A549 treated with CORT108297 at 1 μM for 4 hours (cell line): ENCODE data around the gene DPH5. TPM values are rescaled to one million over a fixed set of nuclear protein-coding genes. Genes with fewer than 3 reads are reported as not detected.

Source experiments
- total RNA-seq: library from RNA; stranded (reverse); fragments of 200-300 nt; extraction: Qiagen RNA extraction; gene quantifications from 5 replicates; pipeline ENCODE4 v1.2.3, GENCODE V29; 2022

DPH5 gene, protein sequence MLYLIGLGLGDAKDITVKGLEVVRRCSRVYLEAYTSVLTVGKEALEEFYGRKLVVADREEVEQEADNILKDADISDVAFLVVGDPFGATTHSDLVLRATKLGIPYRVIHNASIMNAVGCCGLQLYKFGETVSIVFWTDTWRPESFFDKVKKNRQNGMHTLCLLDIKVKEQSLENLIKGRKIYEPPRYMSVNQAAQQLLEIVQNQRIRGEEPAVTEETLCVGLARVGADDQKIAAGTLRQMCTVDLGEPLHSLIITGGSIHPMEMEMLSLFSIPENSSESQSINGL
- total RNA-seq, result 29.7 to 34.4 TPM (median 31.4 TPM) in 5 replicates

DNA sequence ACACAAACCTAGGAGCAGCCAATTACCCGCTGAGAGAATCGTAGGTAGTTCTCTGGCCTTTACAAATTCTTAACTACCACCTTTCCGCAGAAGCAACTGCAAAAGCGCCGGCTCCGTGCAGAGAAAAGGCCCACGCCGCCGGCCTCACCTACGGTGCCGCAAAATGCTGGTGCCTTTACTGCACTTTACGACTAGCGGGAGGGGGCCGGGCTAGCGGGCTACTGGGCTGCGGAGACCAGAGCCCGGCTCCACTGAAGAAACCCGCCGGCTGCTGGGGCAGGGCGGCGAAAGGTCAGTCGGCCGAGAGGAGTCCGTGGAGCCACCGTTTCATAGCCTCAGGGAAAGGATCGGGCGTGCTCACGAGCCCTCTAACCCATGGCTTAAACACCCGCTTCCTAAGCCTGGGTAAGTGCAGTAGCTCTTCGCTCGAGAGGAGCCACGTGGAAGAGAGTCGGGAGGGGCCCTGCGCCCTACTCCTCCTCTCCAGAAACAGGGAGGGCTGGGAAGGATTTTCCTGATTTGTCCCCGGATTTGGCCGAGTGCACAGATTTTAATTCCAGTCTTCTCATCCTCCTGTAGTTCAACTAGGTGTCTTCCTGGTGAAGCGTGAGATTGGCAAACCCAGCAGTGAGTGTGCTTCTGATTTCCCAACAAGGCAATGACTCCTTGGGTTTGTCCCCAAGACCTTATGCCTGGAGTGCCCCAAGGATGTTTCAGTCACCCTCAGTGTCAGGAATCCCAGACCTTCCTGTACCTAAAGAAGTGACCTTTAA is at the start of gene DPH5:
Gene DPH5, minus strand, starts transcription at position 128 of the 773 bp plus-strand sequence. CDS start 341 bp downstream, outside the sequence.

Other genes starting within 250 kb of the DPH5 start
- gene EXTL2, start 130.9 kb downstream of the DPH5 start, total RNA-seq, result 7.6 to 9.7 TPM (median 8.5 TPM) in 5 replicates
- 7.9 to 10.1 TPM (median 9.4 TPM) in 5 replicates for gene SLC30A7, start 129.7 kb downstream of the DPH5 start, total RNA-seq
- gene S1PR1, start 211.2 kb upstream of the DPH5 start, total RNA-seq, result 0.05 to 0.13 TPM (median 0.06 TPM) in 5 replicates